HUES64 (cell line): Measurements from ENCODE around the gene YLPM1.

Source experiments
- H3K27ac ChIP-seq: 2 replicates; pipeline ENCODE4 v1.7.0; 2013; ENCODE audit warnings: low read depth, low read length, inconsistent platforms
- H3K27me3 ChIP-seq: 2 replicates; pipeline ENCODE4 v1.6.1; 2013; ENCODE audit warnings: mild to moderate bottlenecking, low read length; ENCODE audit not compliant: insufficient read depth
- H3K36me3 ChIP-seq: 2 replicates; pipeline ENCODE4 v1.6.1; 2013; ENCODE audit warnings: mild to moderate bottlenecking, low read length; ENCODE audit not compliant: insufficient read depth
- H3K4me1 ChIP-seq: 2 replicates; pipeline ENCODE4 v1.6.1; 2013; ENCODE audit warnings: mild to moderate bottlenecking, low read length, moderate library complexity; ENCODE audit not compliant: insufficient read depth
- H3K4me3 ChIP-seq: 2 replicates; pipeline ENCODE4 v1.5.1; 2013; ENCODE audit warnings: mild to moderate bottlenecking, low read length, moderate library complexity
- H3K9ac ChIP-seq: 2 replicates; pipeline ENCODE4 v1.6.1; 2013; ENCODE audit warnings: mild to moderate bottlenecking, low read depth, low read length
- H3K9me3 ChIP-seq: 2 replicates; pipeline ENCODE4 v1.6.1; 2013; ENCODE audit warnings: low read depth, low read length; ENCODE audit not compliant: insufficient read depth
- WGBS: fragments of 150-250, 120-280 bp; methylation state at CpG from one replicate; pipeline ENCODE4 v1.1.7; 2013; ENCODE audit warnings: missing lambda C conversion rate; 5-methylcytosine and 5-hydroxymethylcytosine counted together

Gene YLPM1

GRCh38 chr14:74792249-74793039 lies 29.3 kb downstream of the YLPM1 start:
- 79% methylated on average over 6 of the region's 7 CpGs for WGBS
- 0 out of 2 replicates have a peak overlapping the region, but pooled peaks have one; percentile 17 for H3K4me3 ChIP-seq
- no peaks in the 10 kb centered on the region for H3K27me3 ChIP-seq
- H3K4me1 ChIP-seq: peaks cover 27% of the 10 kb centered on the region
- no peaks in the 10 kb centered on the region for H3K9me3 ChIP-seq
- peak overlapping the region; percentile 24 for H3K27ac ChIP-seq
- H3K9ac ChIP-seq: peak overlapping the region; percentile 18; the same call in 1 of the 2 replicates
- H3K36me3 ChIP-seq: peaks cover 33% of the 10 kb centered on the region

DNA sequence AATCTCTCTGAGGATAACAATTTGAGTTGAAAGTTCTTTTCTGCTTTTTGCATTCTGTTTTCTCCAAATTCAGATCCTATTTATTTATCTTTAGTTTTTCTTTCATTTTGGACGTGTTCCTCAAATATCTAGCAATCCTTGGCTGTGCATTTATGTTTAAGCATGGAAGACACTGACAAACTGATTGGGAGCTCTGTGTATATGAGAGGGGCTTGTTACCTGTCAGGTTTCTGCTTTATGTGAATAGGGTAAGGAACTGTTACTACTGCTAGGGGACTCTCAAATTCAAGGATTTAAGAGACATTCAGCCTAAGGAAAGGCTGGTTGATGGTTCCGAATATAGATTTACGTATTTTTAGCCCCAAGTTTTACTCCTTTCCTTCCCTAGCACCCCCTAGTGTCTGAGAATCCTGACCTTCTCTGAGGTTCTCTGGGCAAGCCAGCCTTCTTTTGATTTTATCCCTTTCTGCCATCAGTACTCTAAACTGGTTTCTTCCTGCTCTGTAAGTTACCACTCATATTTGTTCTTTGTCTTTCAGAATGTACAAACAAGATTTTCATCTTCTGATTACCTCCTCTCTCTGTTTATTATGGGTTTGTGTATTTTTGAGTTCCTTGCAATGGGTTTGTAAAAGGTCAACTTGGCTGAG lies 30.5 kb downstream of the YLPM1 start:
- 90% methylated on average over 3 of the region's 3 CpGs for WGBS
- H3K9me3 ChIP-seq: no peaks in the 10 kb centered on the region
- H3K9ac ChIP-seq: peak overlapping the region; percentile 18; the same call in 1 of the 2 replicates
- peaks cover 35% of the 10 kb centered on the region for H3K36me3 ChIP-seq
- no peak overlapping the region; the same call in 1 of the 2 replicates for H3K27ac ChIP-seq
- H3K27me3 ChIP-seq: no peaks in the 10 kb centered on the region
- H3K4me3 ChIP-seq: no peak overlapping the region
- H3K4me1 ChIP-seq: peaks cover 27% of the 10 kb centered on the region

- H3K9ac ChIP-seq: no peak overlapping the region
- H3K27ac ChIP-seq: no peak overlapping the region
- H3K4me1 ChIP-seq: peaks cover 27% of the 10 kb centered on the region
- H3K36me3 ChIP-seq: peaks cover 45% of the 10 kb centered on the region
- WGBS: 96% methylated on average over 2 of the region's 2 CpGs
- no peak overlapping the region for H3K4me3 ChIP-seq
- no peaks in the 10 kb centered on the region for H3K9me3 ChIP-seq
- H3K27me3 ChIP-seq: no peaks in the 10 kb centered on the region
These were observed 31.8 kb downstream of the YLPM1 start for GRCh38 chr14:74794947-74795346.

DNA sequence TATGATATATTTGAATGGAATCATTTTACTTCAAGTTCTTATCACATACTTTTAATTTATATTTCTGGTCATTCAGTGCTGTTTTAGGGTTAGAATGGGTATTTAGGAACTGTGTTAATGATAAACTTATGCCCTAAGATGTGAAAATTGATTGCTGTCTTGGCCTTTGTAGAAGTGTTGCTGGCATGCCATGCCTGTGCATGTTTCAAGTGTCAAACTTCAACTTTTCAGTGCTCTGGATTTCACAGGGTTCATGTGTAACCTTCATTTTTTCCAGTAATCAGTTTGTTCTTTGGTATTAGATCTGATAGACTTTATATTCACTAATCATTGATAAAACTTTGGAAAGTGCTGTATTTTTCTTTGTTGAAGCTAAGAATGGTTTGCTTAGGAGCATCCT lies 36.6 kb downstream of the YLPM1 start:
- Histone ChIP-seq H3K4me3 (no peak overlapping the region), H3K4me1 (no peaks in the 10 kb centered on the region), H3K27me3 (no peaks in the 10 kb centered on the region), H3K36me3 (peaks cover 84% of the 10 kb centered on the region), H3K9ac (no peak overlapping the region), H3K27ac (no peak overlapping the region), H3K9me3 (no peaks in the 10 kb centered on the region)

DNA sequence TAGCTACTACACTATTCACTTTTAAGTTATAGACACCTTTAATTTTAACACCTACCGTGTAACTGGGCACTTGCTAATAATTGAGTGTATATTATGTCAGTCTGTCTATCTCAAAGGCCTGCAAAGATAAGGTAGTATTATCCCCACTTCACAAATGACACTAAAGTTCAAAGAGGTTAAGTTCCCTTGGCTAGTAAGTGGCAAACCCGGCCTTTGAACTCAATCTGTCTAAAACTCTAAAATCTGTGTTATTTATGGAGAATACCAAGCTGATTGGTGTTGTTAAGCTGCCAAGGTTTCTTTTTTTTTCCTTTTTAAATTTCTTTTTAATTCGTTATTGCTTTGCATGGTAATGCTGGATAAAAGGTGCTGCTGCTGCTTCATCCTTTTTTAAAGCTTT lies 37.7 kb downstream of the YLPM1 start:
- H3K4me1 ChIP-seq: no peaks in the 10 kb centered on the region
- no peak overlapping the region for H3K27ac ChIP-seq
- WGBS: 100% methylated on average over 1 of the region's 3 CpGs
- H3K9me3 ChIP-seq: no peaks in the 10 kb centered on the region
- no peaks in the 10 kb centered on the region for H3K27me3 ChIP-seq
- H3K36me3 ChIP-seq: peaks cover 80% of the 10 kb centered on the region
- H3K4me3 ChIP-seq: no peak overlapping the region
- H3K9ac ChIP-seq: no peak overlapping the region

DNA sequence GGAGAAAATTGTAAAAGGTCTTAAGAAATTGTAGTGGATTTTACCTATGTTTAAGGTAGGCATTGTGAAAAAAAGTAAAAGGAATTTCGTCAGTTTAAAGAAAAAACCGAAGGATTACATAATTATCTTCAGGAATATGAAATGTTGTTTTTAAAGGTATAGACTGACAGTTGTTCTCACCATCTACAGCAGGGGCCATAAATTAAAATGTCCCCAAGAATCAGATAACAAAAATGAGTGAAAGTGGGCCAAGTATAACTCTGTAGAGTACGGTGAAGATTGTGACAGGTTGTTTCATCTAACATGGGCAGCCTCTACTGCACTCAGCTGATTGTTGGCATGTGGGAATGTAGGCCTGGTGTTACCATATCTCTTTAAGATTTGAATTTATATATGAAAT lies 38.3 kb downstream of the YLPM1 start:
- Histone ChIP-seq H3K9me3 (no peaks in the 10 kb centered on the region), H3K27me3 (no peaks in the 10 kb centered on the region), H3K36me3 (peaks cover 75% of the 10 kb centered on the region), H3K4me1 (no peaks in the 10 kb centered on the region), H3K9ac (no peak overlapping the region), H3K4me3 (no peak overlapping the region), H3K27ac (no peak overlapping the region)
- 93% methylated on average over 3 of the region's 3 CpGs for WGBS

DNA sequence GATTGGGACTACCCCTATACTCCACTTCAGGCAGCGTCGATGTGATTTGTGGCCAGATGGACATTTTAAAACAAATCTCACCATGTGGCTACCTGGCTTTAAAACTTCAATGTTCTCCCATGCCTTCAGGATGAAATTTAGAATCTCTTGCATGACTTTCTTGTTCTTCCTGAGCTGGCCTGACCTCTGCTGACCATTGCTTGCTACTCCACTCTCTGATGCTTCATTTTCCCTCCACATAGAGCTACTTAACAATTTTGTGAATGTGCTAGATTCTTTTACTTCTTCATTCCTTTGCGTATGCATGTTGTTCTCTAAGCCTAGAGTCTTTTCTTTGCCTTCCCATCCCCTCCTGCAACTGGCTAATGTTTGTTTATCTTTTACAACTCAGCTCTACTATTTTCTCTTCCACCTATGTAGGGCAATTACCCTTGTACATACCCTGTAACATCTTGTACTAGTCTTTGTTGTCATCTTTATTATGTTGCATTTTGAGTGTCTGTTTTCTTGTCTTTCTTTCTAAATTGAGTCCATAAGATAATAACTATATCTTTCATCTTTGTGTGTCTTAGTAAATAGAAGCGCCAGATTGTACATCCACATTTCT lies 41.2 kb downstream of the YLPM1 start:
- Histone ChIP-seq H3K9me3 (no peaks in the 10 kb centered on the region), H3K9ac (no peak overlapping the region), H3K4me3 (no peak overlapping the region), H3K27me3 (no peaks in the 10 kb centered on the region), H3K27ac (no peak overlapping the region), H3K4me1 (no peaks in the 10 kb centered on the region), H3K36me3 (peaks cover 72% of the 10 kb centered on the region)
- 98% methylated on average over 3 of the region's 4 CpGs for WGBS

- 97% methylated on average over 6 of the region's 7 CpGs for WGBS
- H3K36me3 ChIP-seq: peaks cover 77% of the 10 kb centered on the region
- no peaks in the 10 kb centered on the region for H3K4me1 ChIP-seq
- no peak overlapping the region for H3K4me3 ChIP-seq
- H3K27me3 ChIP-seq: no peaks in the 10 kb centered on the region
- no peak overlapping the region for H3K9ac ChIP-seq
- H3K9me3 ChIP-seq: no peaks in the 10 kb centered on the region
- H3K27ac ChIP-seq: no peak overlapping the region
These were observed 44.9 kb downstream of the YLPM1 start for GRCh38 chr14:74807853-74808545.

DNA sequence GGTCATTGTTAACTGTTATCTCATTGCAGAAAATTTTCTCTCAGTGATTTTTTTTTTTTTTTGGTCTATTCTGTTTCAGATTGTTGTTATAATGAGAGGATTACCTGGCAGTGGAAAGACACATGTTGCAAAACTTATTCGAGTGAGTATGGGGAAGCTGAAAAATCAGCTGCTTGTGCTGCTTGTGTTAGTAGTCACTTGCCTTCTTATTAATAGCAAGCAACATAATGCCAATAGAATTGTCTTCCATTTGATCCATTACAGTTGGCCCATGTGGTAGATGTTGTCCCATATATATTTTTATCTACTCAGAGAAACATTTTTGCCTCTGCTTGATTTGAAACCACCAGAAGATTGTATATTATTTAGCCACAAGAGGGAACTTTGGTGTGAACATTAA lies 53.0 kb downstream of the YLPM1 start:
- WGBS: 89% methylated on average over 1 of the region's 1 CpG
- H3K36me3 ChIP-seq: peaks cover 94% of the 10 kb centered on the region
- H3K27me3 ChIP-seq: no peaks in the 10 kb centered on the region
- H3K9me3 ChIP-seq: no peaks in the 10 kb centered on the region
- no peak overlapping the region for H3K27ac ChIP-seq
- no peak overlapping the region for H3K4me3 ChIP-seq
- no peak overlapping the region for H3K9ac ChIP-seq
- H3K4me1 ChIP-seq: no peaks in the 10 kb centered on the region

DNA sequence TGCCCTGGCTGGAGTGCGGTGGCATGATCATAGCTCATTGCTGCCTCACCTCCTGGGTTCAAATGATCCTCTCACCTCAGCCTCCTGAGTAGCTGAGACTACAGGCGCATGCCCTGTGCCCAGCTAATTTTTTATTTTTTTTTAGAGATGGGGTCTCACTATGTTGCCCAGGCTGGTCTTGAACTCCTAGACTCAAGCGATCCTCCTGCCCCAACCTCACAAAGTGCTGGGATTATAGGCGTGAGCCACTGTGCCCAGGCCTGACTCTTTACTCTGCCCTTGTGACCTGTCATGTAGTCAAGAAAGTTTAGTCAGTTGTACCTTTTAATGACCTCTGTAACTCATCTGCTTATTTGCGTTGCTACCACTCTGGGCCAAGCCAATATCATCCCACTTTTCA lies 57.2 kb downstream of the YLPM1 start:
- Histone ChIP-seq H3K27me3 (no peaks in the 10 kb centered on the region), H3K27ac (no peak overlapping the region), H3K4me1 (no peaks in the 10 kb centered on the region), H3K36me3 (peaks cover 93% of the 10 kb centered on the region), H3K4me3 (no peak overlapping the region), H3K9me3 (no peaks in the 10 kb centered on the region), H3K9ac (no peak overlapping the region)
- 94% methylated on average over 5 of the region's 5 CpGs for WGBS
